Measurements from ENCODE around the gene BEAN1. TPM values are rescaled to one million over a fixed set of nuclear protein-coding genes. Genes with fewer than 3 reads are reported as not detected.

BEAN1 gene
- total RNA-seq, 4 donors from 2014 or later = 0.72 to 4.8 (median 2.5) TPM

GRCh38 chr16:66390346-66391108 is 36.6 kb upstream of the BEAN1 start:
- TF ChIP-seq EP300 (IDR thresholded peaks at IDR 0.05) (no peak), CTCF (IDR thresholded peaks at IDR 0.05) (no peak), POLR2AphosphoS5 (IDR thresholded peaks at IDR 0.05) (no peak), POLR2A (IDR thresholded peaks at IDR 0.05) (no peak)
- peak in 1 of 2 donors; percentile 49 for DNase-seq (ENCODE audit: low spot score in 2 of 2)
- H3K36me3 ChIP-seq = peaks cover 6% of the 10 kb centered on the region
- no peaks in the 10 kb centered on the region for H3K4me1 ChIP-seq
- H3K9me3 ChIP-seq = no peaks in the 10 kb centered on the region
- H3K27me3 ChIP-seq = no peaks in the 10 kb centered on the region
- no peak overlapping the region for H3K27ac ChIP-seq
- WGBS = 86% methylated on average over 13 of the region's 14 CpGs
- no peak overlapping the region for H3K4me3 ChIP-seq

- H3K9me3 ChIP-seq = no peaks in the 10 kb centered on the region
- H3K4me1 ChIP-seq = no peaks in the 10 kb centered on the region
- peak in 1 of 2 donors; percentile 57 for DNase-seq (ENCODE audit: low spot score in 2 of 2)
- no peak for TF ChIP-seq POLR2A (IDR thresholded peaks at IDR 0.05)
- TF ChIP-seq CTCF (IDR thresholded peaks at IDR 0.05) = no peak
- no peak for TF ChIP-seq EP300 (IDR thresholded peaks at IDR 0.05)
- TF ChIP-seq POLR2AphosphoS5 (IDR thresholded peaks at IDR 0.05) = no peak
- H3K4me3 ChIP-seq = no peak overlapping the region
- H3K36me3 ChIP-seq = peaks cover 6% of the 10 kb centered on the region
- no peak overlapping the region for H3K27ac ChIP-seq
- no peaks in the 10 kb centered on the region for H3K27me3 ChIP-seq
- WGBS = 83% methylated on average over 18 of the region's 18 CpGs
Observed at GRCh38 chr16:66391726-66392670, 35.1 kb upstream of the BEAN1 start.

- peak in 1 of 2 donors; percentile 18 for DNase-seq (ENCODE audit: low spot score in 2 of 2)
Observed at GRCh38 chr16:66395806-66396555, 31.1 kb upstream of the BEAN1 start.

GRCh38 chr16:66397736-66398433 is 29.2 kb upstream of the BEAN1 start:
- WGBS = 73% methylated on average over 5 of the region's 5 CpGs
- no peaks in the 10 kb centered on the region for H3K27me3 ChIP-seq
- no peak overlapping the region for H3K27ac ChIP-seq
- peaks cover 3% of the 10 kb centered on the region for H3K36me3 ChIP-seq
- H3K4me1 ChIP-seq = no peaks in the 10 kb centered on the region
- peak in 1 of 2 donors; percentile 44 for DNase-seq (ENCODE audit: low spot score in 2 of 2)
- no peak overlapping the region for H3K4me3 ChIP-seq
- no peak for TF ChIP-seq CTCF (IDR thresholded peaks at IDR 0.05)
- no peaks in the 10 kb centered on the region for H3K9me3 ChIP-seq

More at GRCh38 chr16:66395806-66396555, 31.1 kb upstream of the BEAN1 start:
- no peak for TF ChIP-seq POLR2A (IDR thresholded peaks at IDR 0.05)
- no peak for TF ChIP-seq POLR2AphosphoS5 (IDR thresholded peaks at IDR 0.05)
- TF ChIP-seq CTCF (IDR thresholded peaks at IDR 0.05) = no peak
- no peak for TF ChIP-seq EP300 (IDR thresholded peaks at IDR 0.05)
- no peaks in the 10 kb centered on the region for H3K27me3 ChIP-seq
- no peaks in the 10 kb centered on the region for H3K4me1 ChIP-seq
- peaks cover 6% of the 10 kb centered on the region for H3K36me3 ChIP-seq
- 85% methylated on average over 7 of the region's 7 CpGs for WGBS
- no peaks in the 10 kb centered on the region for H3K9me3 ChIP-seq
- no peak overlapping the region for H3K4me3 ChIP-seq
- H3K27ac ChIP-seq = no peak overlapping the region

Measured in suprapubic skin (tissue), 4 donors.